Activated CD4-positive, alpha-beta memory T cell treated with anti-CD3 and anti-CD28 coated beads, Interleukin-2, amount 10 ng/mL, durations not matched to agents 7 days and 5 days (primary cell): Measurements from ENCODE around the gene OXLD1. TPM values are rescaled to one million over a fixed set of nuclear protein-coding genes. Genes with fewer than 3 reads are reported as not detected.

Experiments used
- CTCF ChIA-PET: fragments of 350-600 bp; sonication (Branson Sonifier 250); formaldehyde crosslinking; loops from one replicate; lab custom pipeline; 2021; ENCODE audit warnings: antibody characterized with exemption, inconsistent platforms; lab: Charles Lee
- POLR2A ChIA-PET: fragments of 350-600 bp; sonication (Branson Sonifier 250); formaldehyde crosslinking; loops from one replicate; lab custom pipeline; 2021; ENCODE audit warnings: antibody characterized with exemption; lab: Charles Lee
- DNase-seq: peaks from one replicate; pipeline ENCODE4 v3.0.0-alpha.2; 2020
- H3K27ac Mint-ChIP-seq: one replicate; pipeline ENCODE4 v1.8.0; 2021; ENCODE audit warnings: mild to moderate bottlenecking, mixed read lengths
- H3K27me3 Mint-ChIP-seq: one replicate; pipeline ENCODE4 v1.8.0; 2021; ENCODE audit warnings: mixed read lengths
- H3K36me3 Mint-ChIP-seq: one replicate; pipeline ENCODE4 v1.8.0; 2021; ENCODE audit warnings: low read depth, mixed read lengths
- H3K4me1 Mint-ChIP-seq: one replicate; pipeline ENCODE4 v1.8.0; 2021; ENCODE audit warnings: mixed read lengths
- H3K4me3 Mint-ChIP-seq: one replicate; pipeline ENCODE4 v1.8.0; 2021; ENCODE audit warnings: mild to moderate bottlenecking, mixed read lengths
- H3K9me3 Mint-ChIP-seq: one replicate; pipeline ENCODE4 v1.8.0; 2021; ENCODE audit warnings: mixed read lengths
- total RNA-seq, 2 experiments: library from RNA; stranded (reverse); gene quantifications; one replicate each; pipeline ENCODE4 v1.2.3, GENCODE V29; 2021

The OXLD1 gene
- total RNA-seq, 2 experiments from 2014 or later, result 59.3 TPM

GRCh38 chr17:81615401-81615930 lies 50.9 kb downstream of the OXLD1 start:
- Mint-ChIP-seq H3K9me3 (no peaks in the 10 kb centered on the region), H3K27ac (no peak overlapping the region), H3K36me3 (peaks cover 49% of the 10 kb centered on the region), H3K27me3 (no peaks in the 10 kb centered on the region), H3K4me3 (no peak overlapping the region), H3K4me1 (peaks cover 12% of the 10 kb centered on the region)
- CTCF ChIA-PET, result interaction anchor here (3.6 kb wide), 1 partner anchor 14 kb away, joined by 17 read pairs; no protein-coding TSS in a partner anchor
- no peak for DNase-seq
- POLR2A ChIA-PET, result interaction anchor here (1.2 kb wide), 1 partner anchor 16 kb away, joined by 3 read pairs; no protein-coding TSS in a partner anchor

Other genes starting within 250 kb of the OXLD1 start
- gene ACTG1, start 153.8 kb downstream of the OXLD1 start, total RNA-seq, result 1,000 to 10,000 TPM; 3,658 to 3,769 TPM
- gene FSCN2, start 138.2 kb downstream of the OXLD1 start, total RNA-seq, result under 1 TPM; 0.43 to 0.50 TPM
- gene FAAP100, start 114.3 kb downstream of the OXLD1 start, total RNA-seq, result 10 to 100 TPM; 29.0 TPM
- gene NPLOC4, start 29.5 kb downstream of the OXLD1 start, total RNA-seq, result 10 to 100 TPM; 84.6 to 89.0 TPM
- under 1 TPM; 0.38 to 0.43 TPM for gene TSPAN10, start 29.4 kb downstream of the OXLD1 start, total RNA-seq
- 10 to 100 TPM; 10.0 to 10.9 TPM for gene PDE6G, start 10.1 kb downstream of the OXLD1 start, total RNA-seq
- gene CCDC137, start 132 bp upstream of the OXLD1 start, total RNA-seq, result 10 to 100 TPM; 28.8 to 33.3 TPM
- gene ARL16, start 17.2 kb upstream of the OXLD1 start, total RNA-seq, result 10 to 100 TPM; 17.5 to 17.8 TPM
- 100 to 1,000 TPM; 122 to 130 TPM for gene HGS, start 17.4 kb upstream of the OXLD1 start, total RNA-seq
- gene MRPL12, start 36.8 kb upstream of the OXLD1 start, total RNA-seq, result 10 to 100 TPM; 57.2 to 59.6 TPM
- gene SLC25A10, start 45.7 kb upstream of the OXLD1 start, total RNA-seq, result 10 to 100 TPM; 18.5 to 22.1 TPM
- not detected for gene GCGR, start 137.5 kb upstream of the OXLD1 start, total RNA-seq
- 10 to 100 TPM; 37.1 to 38.2 TPM for gene MCRIP1, start 166.7 kb upstream of the OXLD1 start, total RNA-seq
- not detected for gene PPP1R27, start 168.4 kb upstream of the OXLD1 start, total RNA-seq
- gene P4HB, start 193.9 kb upstream of the OXLD1 start, total RNA-seq, result 100 to 1,000 TPM; 483 to 496 TPM
- gene ARHGDIA, start 204.7 kb upstream of the OXLD1 start, total RNA-seq, result 100 to 1,000 TPM; 636 to 661 TPM
- 100 to 1,000 TPM; 159 to 160 TPM for gene ALYREF, start 225.0 kb upstream of the OXLD1 start, total RNA-seq
- 10 to 100 TPM; 95.9 to 98.4 TPM for gene ANAPC11, start 225.1 kb upstream of the OXLD1 start, total RNA-seq
- under 1 TPM in 1 of 2 experiments, not detected in 1; 0.38 TPM for gene NPB, start 235.6 kb upstream of the OXLD1 start, total RNA-seq
- 10 to 100 TPM; 41.6 to 44.4 TPM for gene PCYT2, start 244.8 kb upstream of the OXLD1 start, total RNA-seq